CD4-positive, alpha-beta T cell (primary cell): Measurements from ENCODE around the gene FBXO44. TPM values are rescaled to one million over a fixed set of nuclear protein-coding genes. Genes with fewer than 3 reads are reported as not detected.

ENCODE experiments used
- ATAC-seq: fragments of 200-7000 bp; cut with Tn5 transposase; one replicate; pipeline ENCODE4 v1.10.0; 2022; ENCODE audit warnings: mild to moderate bottlenecking; ENCODE audit not compliant: poor library complexity
- CTCF ChIA-PET: fragments of 350-600 bp; sonication (Branson Sonifier 250); formaldehyde crosslinking; loops from one replicate; lab custom pipeline; 2021; ENCODE audit warnings: antibody characterized with exemption, inconsistent platforms; lab: Charles Lee
- POLR2A ChIA-PET: fragments of 350-600 bp; sonication (Branson Sonifier 250); formaldehyde crosslinking; loops from one replicate; lab custom pipeline; 2021; ENCODE audit warnings: antibody characterized with exemption, inconsistent platforms; lab: Charles Lee
- DNase-seq, 14 experiments: peaks; one replicate each; pipeline ENCODE4 v3.0.0-alpha.2; 2013 to 2020; ENCODE audit warnings: mixed read lengths in 2 of 14
- H3K27ac ChIP-seq, 2 donors: one replicate each; pipeline versions ENCODE4 v1.5.1 to v1.7.0; 2013; ENCODE audit warnings: low read length in 2 of 2, low read depth in 1 of 2, mild to moderate bottlenecking in 1 of 2
- H3K27me3 ChIP-seq, 2 experiments: 1 replicate in 1 of 2; 2 replicates in 1 of 2; pipeline versions ENCODE4 v1.6.1 to v1.7.0; 2013; ENCODE audit warnings: low read length in 2 of 2, control low read depth in 1 of 2, mild to moderate bottlenecking in 1 of 2, moderate library complexity in 1 of 2; ENCODE audit not compliant: insufficient read depth in 2 of 2, control insufficient read depth in 1 of 2
- H3K36me3 ChIP-seq: one replicate; pipeline ENCODE4 v1.6.1; 2013; ENCODE audit warnings: low read length, control low read depth; ENCODE audit not compliant: insufficient read depth
- H3K4me1 ChIP-seq: one replicate; pipeline ENCODE4 v1.6.1; 2013; ENCODE audit warnings: low read length, control low read depth; ENCODE audit not compliant: insufficient read depth
- H3K4me3 ChIP-seq: one replicate; pipeline ENCODE4 v1.5.1; 2013; ENCODE audit warnings: mild to moderate bottlenecking, low read length, moderate library complexity
- H3K9me3 ChIP-seq, 2 experiments: 1 replicate in 1 of 2; 2 replicates in 1 of 2; pipeline versions ENCODE4 v1.6.1 to v1.7.0; 2013; ENCODE audit warnings: low read length in 2 of 2, mild to moderate bottlenecking in 2 of 2, control low read depth in 1 of 2, moderate library complexity in 1 of 2; ENCODE audit not compliant: control insufficient read depth in 1 of 2, insufficient read depth in 1 of 2
- H3K27ac Mint-ChIP-seq: one replicate; pipeline ENCODE4 v1.8.0; 2020; ENCODE audit warnings: mixed read lengths
- H3K27me3 Mint-ChIP-seq: one replicate; pipeline ENCODE4 v1.8.0; 2021; ENCODE audit warnings: mixed read lengths
- H3K36me3 Mint-ChIP-seq: one replicate; pipeline ENCODE4 v1.8.0; 2021; ENCODE audit warnings: low read depth, mixed read lengths
- H3K4me1 Mint-ChIP-seq: one replicate; pipeline ENCODE4 v1.8.0; 2021; ENCODE audit warnings: low read depth, mixed read lengths
- H3K4me3 Mint-ChIP-seq: one replicate; pipeline ENCODE4 v1.8.0; 2020; ENCODE audit warnings: mild to moderate bottlenecking, mixed read lengths
- H3K9me3 Mint-ChIP-seq: one replicate; pipeline ENCODE4 v1.8.0; 2020; ENCODE audit warnings: mixed read lengths
- intact Hi-C, 2 experiments: fragments of 100-400 bp; cut with DNase I in 1 of 2; cut with micrococcal nuclease in 1 of 2; formaldehyde crosslinking; loops; one replicate each; pipeline versions ENCODE4 v1.15.1 to v1.9.0; 2023 to 2025; cut with DNase I, micrococcal nuclease
- total RNA-seq, 174 experiments: library from RNA in 2 of 174; stranded (reverse) in 2 of 174; gene quantifications; one replicate each; pipeline ENCODE4 v1.2.3 and lab custom pipeline; 2021 to 2026
- TF ChIP-seq, protein P1 (sequence below): fragments of 200-600 bp; IDR thresholded peaks from one replicate; pipeline ENCODE4 v1.8.0; 2022; ENCODE audit warnings: antibody characterized with exemption, mild to moderate bottlenecking

FBXO44 gene
- total RNA-seq, 2 experiments from 2014 or later = 44.9 to 48.4 TPM

DNA sequence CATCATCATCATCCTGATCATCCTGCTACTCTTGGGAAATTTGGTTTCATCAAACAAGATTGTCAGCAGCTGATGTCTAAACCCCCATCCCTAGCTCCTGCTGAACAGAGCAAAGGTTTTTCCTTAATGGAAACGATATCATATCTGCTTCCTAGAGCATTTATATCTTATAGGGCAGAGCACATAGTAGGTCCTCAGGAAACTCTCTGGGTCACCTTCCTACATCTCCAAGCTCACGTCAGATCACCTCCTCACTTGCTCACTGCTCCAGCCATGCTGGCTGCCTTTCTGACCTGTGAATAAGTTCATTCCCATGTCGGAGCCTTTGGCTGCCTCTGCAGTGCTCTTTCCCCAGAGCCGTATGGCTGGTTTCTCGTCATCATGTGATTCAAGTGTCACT lies 10.9 kb upstream of the FBXO44 start:
- Mint-ChIP-seq H3K27ac (no peak overlapping the region), H3K9me3 (no peaks in the 10 kb centered on the region), H3K36me3 (no peaks in the 10 kb centered on the region), H3K4me3 (no peak overlapping the region), H3K27me3 (peaks cover 5% of the 10 kb centered on the region), H3K4me1 (peaks cover 3% of the 10 kb centered on the region)
- H3K4me1 ChIP-seq = peaks cover 7% of the 10 kb centered on the region
- ChIA-PET CTCF (interaction anchor here (2.6 to 3.2 kb wide), 3 partner anchors 76 to 606 kb away, joined by 18 to 21 read pairs (median 19); no protein-coding TSS in a partner anchor), POLR2A (interaction anchor here (1.0 kb wide), 1 partner anchor 76 kb away, joined by 3 read pairs; no protein-coding TSS in a partner anchor)
- no peak overlapping the region for H3K27ac ChIP-seq
- DNase-seq (no peak), ATAC-seq (no peak)
- H3K36me3 ChIP-seq = no peaks in the 10 kb centered on the region
- H3K9me3 ChIP-seq = no peaks in the 10 kb centered on the region
- H3K4me3 ChIP-seq = no peak overlapping the region
- peaks cover 0 to 2% of the 10 kb centered on the region in 2 experiments for H3K27me3 ChIP-seq
- TF ChIP-seq, protein P1, sequence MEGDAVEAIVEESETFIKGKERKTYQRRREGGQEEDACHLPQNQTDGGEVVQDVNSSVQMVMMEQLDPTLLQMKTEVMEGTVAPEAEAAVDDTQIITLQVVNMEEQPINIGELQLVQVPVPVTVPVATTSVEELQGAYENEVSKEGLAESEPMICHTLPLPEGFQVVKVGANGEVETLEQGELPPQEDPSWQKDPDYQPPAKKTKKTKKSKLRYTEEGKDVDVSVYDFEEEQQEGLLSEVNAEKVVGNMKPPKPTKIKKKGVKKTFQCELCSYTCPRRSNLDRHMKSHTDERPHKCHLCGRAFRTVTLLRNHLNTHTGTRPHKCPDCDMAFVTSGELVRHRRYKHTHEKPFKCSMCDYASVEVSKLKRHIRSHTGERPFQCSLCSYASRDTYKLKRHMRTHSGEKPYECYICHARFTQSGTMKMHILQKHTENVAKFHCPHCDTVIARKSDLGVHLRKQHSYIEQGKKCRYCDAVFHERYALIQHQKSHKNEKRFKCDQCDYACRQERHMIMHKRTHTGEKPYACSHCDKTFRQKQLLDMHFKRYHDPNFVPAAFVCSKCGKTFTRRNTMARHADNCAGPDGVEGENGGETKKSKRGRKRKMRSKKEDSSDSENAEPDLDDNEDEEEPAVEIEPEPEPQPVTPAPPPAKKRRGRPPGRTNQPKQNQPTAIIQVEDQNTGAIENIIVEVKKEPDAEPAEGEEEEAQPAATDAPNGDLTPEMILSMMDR = no peak
- intact Hi-C loops = loop anchor here in 1 of 2 experiments (10.0 kb wide), 1 partner anchor 1149 kb away; no protein-coding TSS in a partner anchor

DNA sequence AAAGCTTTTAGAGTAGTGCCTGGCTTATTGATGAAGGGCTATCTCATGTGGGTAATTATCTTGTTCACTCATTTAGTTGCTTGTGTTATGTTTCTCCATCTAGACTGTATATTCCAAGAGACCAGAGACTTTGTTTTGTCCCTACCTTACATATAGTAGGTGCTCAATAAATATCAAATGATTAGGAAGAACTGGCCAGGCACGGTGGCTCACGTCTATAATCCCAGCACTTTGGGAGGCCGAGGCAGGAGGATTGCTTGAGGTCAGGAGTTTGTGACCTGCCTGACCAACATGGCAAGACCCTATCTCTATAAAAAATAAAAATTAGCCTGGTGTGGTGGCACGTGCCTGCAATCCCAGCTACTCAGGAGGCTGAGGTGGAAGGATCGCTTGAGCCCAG lies 9.4 kb upstream of the FBXO44 start:
- Mint-ChIP-seq H3K27ac (no peak overlapping the region), H3K4me3 (no peak overlapping the region), H3K9me3 (no peaks in the 10 kb centered on the region), H3K27me3 (peaks cover 5% of the 10 kb centered on the region), H3K36me3 (no peaks in the 10 kb centered on the region), H3K4me1 (peaks cover 16% of the 10 kb centered on the region)
- no peaks in the 10 kb centered on the region for H3K9me3 ChIP-seq
- ATAC-seq (no peak), DNase-seq (no peak)
- H3K4me1 ChIP-seq = peaks cover 22% of the 10 kb centered on the region
- H3K4me3 ChIP-seq = no peak overlapping the region
- no peaks in the 10 kb centered on the region for H3K27me3 ChIP-seq
- TF ChIP-seq, protein P1 = no peak
- intact Hi-C loops = loop anchor here in 1 of 2 experiments (10.0 kb wide), 1 partner anchor 1150 kb away; no protein-coding TSS in a partner anchor
- H3K27ac ChIP-seq = no peak overlapping the region
- no peaks in the 10 kb centered on the region for H3K36me3 ChIP-seq
- ChIA-PET POLR2A (interaction anchor here (1.0 to 1.4 kb wide), 5 partner anchors 10 to 608 kb away, joined by 3 to 5 read pairs (median 3); partner anchors contain the start of genes AGTRAP and FBXO44), CTCF (interaction anchor here (0.5 to 2.6 kb wide), 12 partner anchors 14 to 608 kb away, joined by 3 to 21 read pairs (median 4); partner anchors contain the start of genes FBXO6 and MAD2L2)

DNA sequence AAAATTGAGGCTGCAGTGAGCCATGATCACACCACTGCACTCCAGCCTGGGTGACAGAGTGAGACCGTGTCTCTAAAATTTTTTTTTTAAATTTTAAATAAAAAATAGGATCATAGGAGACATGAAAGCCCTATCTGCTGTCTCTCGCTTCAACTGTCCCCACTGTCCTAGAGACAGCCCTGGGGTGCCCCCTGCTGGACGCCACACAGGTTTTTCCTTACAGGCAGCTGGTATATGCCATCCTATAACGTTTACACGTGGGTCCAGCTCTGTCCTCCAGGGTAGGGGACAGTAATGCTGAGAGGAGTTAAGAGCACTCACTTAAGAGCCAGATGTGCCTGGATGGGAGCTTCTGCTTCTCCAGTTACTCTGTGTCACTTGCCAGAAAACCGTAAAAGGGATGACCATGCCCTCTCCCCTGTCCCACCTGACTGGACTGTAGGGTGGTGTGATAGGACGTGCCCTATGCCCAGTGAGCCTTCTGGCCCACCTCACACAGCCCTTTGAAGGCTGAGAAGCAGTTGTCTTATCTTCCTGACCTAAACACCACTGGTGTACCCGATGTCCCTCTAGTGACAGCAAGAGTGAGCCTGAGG lies 8.9 kb upstream of the FBXO44 start:
- DNase-seq (peak; percentile 71 to 90 (median 78)), ATAC-seq (peak; percentile 59)
- Mint-ChIP-seq H3K4me1 (peaks cover 19% of the 10 kb centered on the region), H3K27ac (no peak overlapping the region), H3K9me3 (no peaks in the 10 kb centered on the region), H3K4me3 (no peak overlapping the region), H3K27me3 (peaks cover 5% of the 10 kb centered on the region), H3K36me3 (no peaks in the 10 kb centered on the region)
- POLR2A ChIA-PET = interaction anchor here (1.0 to 1.4 kb wide), 5 partner anchors 9 to 608 kb away, joined by 3 to 5 read pairs (median 3); partner anchors contain the start of genes AGTRAP and FBXO44
- Histone ChIP-seq H3K36me3 (no peaks in the 10 kb centered on the region), H3K27ac (no peak overlapping the region), H3K4me3 (no peak overlapping the region), H3K9me3 (no peaks in the 10 kb centered on the region), H3K27me3 (no peaks in the 10 kb centered on the region), H3K4me1 (peaks cover 26% of the 10 kb centered on the region)
- intact Hi-C loops = loop anchor here in 1 of 2 experiments (10.0 kb wide), 1 partner anchor 1151 kb away; no protein-coding TSS in a partner anchor
- TF ChIP-seq, protein P1 = peak; percentile 75
- CTCF ChIA-PET = interaction anchor here (0.6 to 2.6 kb wide), 20 partner anchors 9 to 608 kb away, joined by 3 to 21 read pairs (median 4); partner anchors contain the start of genes FBXO6 and MAD2L2
